GM23248 (cell line): ENCODE data around the gene CAPN9.

Experiments
- EZH2 ChIP-seq: fragments of 200-600 bp; sonication (generic); IDR thresholded peaks from 2 replicates; pipeline ENCODE4 v1.6.1; 2018; ENCODE audit warnings: antibody characterized with exemption, mild to moderate bottlenecking; ENCODE audit not compliant: insufficient read depth, poor library complexity, severe bottlenecking
- EZH2phosphoT487 ChIP-seq: fragments of 200-600 bp; sonication (generic); IDR thresholded peaks from 2 replicates; pipeline ENCODE4 v1.6.1; 2018; ENCODE audit warnings: antibody characterized with exemption, moderate library complexity, mild to moderate bottlenecking, low read depth; ENCODE audit not compliant: insufficient read depth

GRCh38 chr1:230752407-230752806 lies 5.2 kb downstream of the CAPN9 start:
- no peak for TF ChIP-seq EZH2
- no peak for TF ChIP-seq EZH2phosphoT487
